ENCODE results near the gene TTC23L. TPM values are rescaled to one million over a fixed set of nuclear protein-coding genes. Genes with fewer than 3 reads are reported as not detected.

The TTC23L gene
- total RNA-seq, 1 donor from 2014 or later: not detected

DNA sequence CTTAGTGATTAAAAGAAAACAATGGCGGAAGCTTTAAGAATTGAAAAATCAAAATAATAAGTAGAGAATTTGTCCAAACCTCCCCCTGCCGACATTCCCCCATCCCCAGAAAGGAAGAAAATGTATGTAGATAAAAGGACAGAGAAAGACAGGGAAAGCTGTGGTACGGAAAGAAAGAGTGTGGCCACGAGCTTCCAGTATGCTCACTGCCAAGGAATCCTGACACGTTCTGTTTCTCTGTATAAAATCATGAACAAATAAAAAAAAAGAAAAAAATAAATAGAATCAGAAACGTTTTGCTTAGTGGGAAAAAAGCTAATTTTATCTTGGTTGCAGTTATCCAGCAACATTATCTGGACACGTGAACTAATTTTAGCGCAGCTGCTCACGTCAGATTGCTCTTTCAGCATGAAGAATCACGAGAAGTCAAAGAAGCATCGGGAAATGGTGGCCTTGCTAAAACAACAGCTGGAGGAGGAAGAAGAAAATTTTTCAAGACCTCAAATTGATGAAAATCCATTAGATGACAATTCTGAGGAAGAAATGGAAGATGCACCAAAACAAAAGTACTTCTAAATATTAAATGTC, 105.6 kb downstream of the TTC23L start:
- DNase-seq: no peak
- intact Hi-C loops (cut with micrococcal nuclease): no loop called here
- peaks cover 69% of the 10 kb centered on the region for H3K36me3 ChIP-seq
- no peaks in the 10 kb centered on the region for H3K27me3 ChIP-seq (ENCODE audit: low read depth)
- peaks cover 15% of the 10 kb centered on the region for H3K4me1 ChIP-seq
- H3K9me3 ChIP-seq (replicated peaks): no peaks in the 10 kb centered on the region
- peak overlapping the region; percentile 42 for H3K4me3 ChIP-seq
- H3K27ac ChIP-seq (replicated peaks): peak overlapping the region; percentile 63
- TF ChIP-seq, protein P1, sequence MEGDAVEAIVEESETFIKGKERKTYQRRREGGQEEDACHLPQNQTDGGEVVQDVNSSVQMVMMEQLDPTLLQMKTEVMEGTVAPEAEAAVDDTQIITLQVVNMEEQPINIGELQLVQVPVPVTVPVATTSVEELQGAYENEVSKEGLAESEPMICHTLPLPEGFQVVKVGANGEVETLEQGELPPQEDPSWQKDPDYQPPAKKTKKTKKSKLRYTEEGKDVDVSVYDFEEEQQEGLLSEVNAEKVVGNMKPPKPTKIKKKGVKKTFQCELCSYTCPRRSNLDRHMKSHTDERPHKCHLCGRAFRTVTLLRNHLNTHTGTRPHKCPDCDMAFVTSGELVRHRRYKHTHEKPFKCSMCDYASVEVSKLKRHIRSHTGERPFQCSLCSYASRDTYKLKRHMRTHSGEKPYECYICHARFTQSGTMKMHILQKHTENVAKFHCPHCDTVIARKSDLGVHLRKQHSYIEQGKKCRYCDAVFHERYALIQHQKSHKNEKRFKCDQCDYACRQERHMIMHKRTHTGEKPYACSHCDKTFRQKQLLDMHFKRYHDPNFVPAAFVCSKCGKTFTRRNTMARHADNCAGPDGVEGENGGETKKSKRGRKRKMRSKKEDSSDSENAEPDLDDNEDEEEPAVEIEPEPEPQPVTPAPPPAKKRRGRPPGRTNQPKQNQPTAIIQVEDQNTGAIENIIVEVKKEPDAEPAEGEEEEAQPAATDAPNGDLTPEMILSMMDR (IDR thresholded peaks at IDR 0.05; ENCODE audit: borderline replicate concordance): no peak

Other genes starting within 250 kb of the TTC23L start
- gene RAI14, start 182.8 kb upstream of the TTC23L start, total RNA-seq: 6.7 TPM
- gene RAD1, start 76.3 kb downstream of the TTC23L start, total RNA-seq: 28.2 TPM
- gene BRIX1, start 76.5 kb downstream of the TTC23L start, total RNA-seq: 10.5 TPM
- 55.5 TPM for gene DNAJC21, start 90.4 kb downstream of the TTC23L start, total RNA-seq
- not detected for gene AGXT2, start 208.8 kb downstream of the TTC23L start, total RNA-seq